ENCODE measurements around the gene EMC9. TPM values are rescaled to one million over a fixed set of nuclear protein-coding genes. Genes with fewer than 3 reads are reported as not detected.

Gene EMC9
- total and polyA plus RNA-seq, 2 donors (not counting 1 experiment from before 2014, with no cell fraction given) = 24.7 to 25.9 TPM

- no peaks in the 10 kb centered on the region for H3K27me3 Mint-ChIP-seq
- no peak overlapping the region for H3K9ac ChIP-seq (ENCODE audit: low read length)
- 100% methylated on average over 3 of the region's 4 CpGs for WGBS (ENCODE audit: insufficient coverage)
- no peaks in the 10 kb centered on the region for H3K27me3 ChIP-seq (replicated peaks in 1 of 4; ENCODE audit: control extremely low read depth in 1 of 4, control insufficient read depth in 3 of 4, insufficient read depth in 4 of 4, low read length in 3 of 4)
- ChIA-PET POLR2A (interaction anchor here (0.6 to 4.1 kb wide), 5 partner anchors 11 to 88 kb away, joined by 3 to 35 read pairs (median 6); partner anchors contain the start of genes DCAF11 and NRL), CTCF (interaction anchor here (0.7 to 12.1 kb wide), 18 partner anchors 11 to 461 kb away, joined by 3 to 292 read pairs (median 5); partner anchors contain the start of genes CARMIL3, DCAF11, IRF9 and NRL)
- H4K20me1 ChIP-seq (ENCODE audit: control insufficient read depth, insufficient read depth, low read length, poor library complexity, severe bottlenecking) = no peaks in the 10 kb centered on the region
- H3K27ac ChIP-seq (ENCODE audit: low read length in 2 of 2) = peak overlapping the region in 1 of 2 donors; percentile 95
- ATAC-seq (ENCODE audit: low read depth) = no peak
- no peak overlapping the region for H3K4me2 ChIP-seq (replicated peaks; ENCODE audit: low read depth, low read length, poor library complexity, severe bottlenecking)
- H3K36me3 ChIP-seq (replicated peaks in 1 of 2; ENCODE audit: control extremely low read depth in 1 of 2, control insufficient read depth in 1 of 2, extremely low read depth in 1 of 2, insufficient read depth in 2 of 2, low read length in 1 of 2) = peaks cover 0 to 5% of the 10 kb centered on the region in 2 experiments
- TF ChIP-seq EZH2 (IDR thresholded peaks at IDR 0.05; ENCODE audit: borderline replicate concordance, insufficient read depth, low read depth, low read length, poor library complexity, severe bottlenecking) = no peak
- TF ChIP-seq, protein P1, sequence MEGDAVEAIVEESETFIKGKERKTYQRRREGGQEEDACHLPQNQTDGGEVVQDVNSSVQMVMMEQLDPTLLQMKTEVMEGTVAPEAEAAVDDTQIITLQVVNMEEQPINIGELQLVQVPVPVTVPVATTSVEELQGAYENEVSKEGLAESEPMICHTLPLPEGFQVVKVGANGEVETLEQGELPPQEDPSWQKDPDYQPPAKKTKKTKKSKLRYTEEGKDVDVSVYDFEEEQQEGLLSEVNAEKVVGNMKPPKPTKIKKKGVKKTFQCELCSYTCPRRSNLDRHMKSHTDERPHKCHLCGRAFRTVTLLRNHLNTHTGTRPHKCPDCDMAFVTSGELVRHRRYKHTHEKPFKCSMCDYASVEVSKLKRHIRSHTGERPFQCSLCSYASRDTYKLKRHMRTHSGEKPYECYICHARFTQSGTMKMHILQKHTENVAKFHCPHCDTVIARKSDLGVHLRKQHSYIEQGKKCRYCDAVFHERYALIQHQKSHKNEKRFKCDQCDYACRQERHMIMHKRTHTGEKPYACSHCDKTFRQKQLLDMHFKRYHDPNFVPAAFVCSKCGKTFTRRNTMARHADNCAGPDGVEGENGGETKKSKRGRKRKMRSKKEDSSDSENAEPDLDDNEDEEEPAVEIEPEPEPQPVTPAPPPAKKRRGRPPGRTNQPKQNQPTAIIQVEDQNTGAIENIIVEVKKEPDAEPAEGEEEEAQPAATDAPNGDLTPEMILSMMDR (IDR thresholded peaks at IDR 0.05) = no peak
- intact Hi-C loops (cut with micrococcal nuclease) = loop anchor here (5.0 kb wide), 1 partner anchor 525 kb away; the partner anchor contains the start of gene AP1G2
- DNase-seq = peak; percentile 38
- no peaks in the 10 kb centered on the region for H3K9me3 Mint-ChIP-seq (ENCODE audit: insufficient read depth)
- H3K4me1 ChIP-seq (ENCODE audit: control insufficient read depth in 2 of 2, insufficient read depth in 2 of 2, low read length in 2 of 2) = peaks cover 5 to 35% of the 10 kb centered on the region in 2 donors
- H3K4me3 ChIP-seq (ENCODE audit: control extremely low read depth in 1 of 5, extremely low read depth in 1 of 5, insufficient read depth in 1 of 5, low read depth in 2 of 5, low read length in 4 of 5) = no peak overlapping the region
- H3K4me1 Mint-ChIP-seq = peaks cover 38% of the 10 kb centered on the region
- H3K9me3 ChIP-seq (ENCODE audit: control extremely low read depth in 1 of 3, control insufficient read depth in 2 of 3, insufficient read depth in 1 of 3, low read length in 2 of 3) = no peaks in the 10 kb centered on the region
- peak overlapping the region; percentile 92 for H3K27ac Mint-ChIP-seq
- peaks cover 30% of the 10 kb centered on the region for H3K79me2 ChIP-seq (ENCODE audit: control insufficient read depth, insufficient read depth, low read length)
- peak overlapping the region; percentile 95 for H3K4me3 Mint-ChIP-seq
- no peak overlapping the region for H2AFZ ChIP-seq (ENCODE audit: insufficient read depth, low read depth, low read length, poor library complexity, severe bottlenecking)
Measured at GRCh38 chr14:24092505-24093206, 48.7 kb downstream of the EMC9 start.

DNA sequence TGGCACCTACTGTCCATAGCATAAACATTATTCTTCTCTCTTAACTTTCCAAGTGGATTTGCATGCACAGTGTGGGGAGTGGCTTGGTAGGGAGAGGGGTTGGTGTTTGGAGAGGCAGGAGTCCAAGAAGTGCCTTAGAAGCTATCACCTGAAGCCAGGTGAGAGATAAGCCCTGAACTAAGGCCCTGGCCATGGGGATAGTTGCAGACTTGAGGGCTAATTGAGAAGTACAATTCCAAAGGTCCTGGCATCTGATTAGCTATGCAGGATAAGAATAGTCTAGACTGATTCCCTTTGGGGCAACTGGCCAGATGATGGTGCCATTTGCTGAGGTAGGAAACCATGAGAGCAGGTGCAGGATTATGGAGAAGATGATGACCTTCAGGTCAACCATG lies 49.3 kb downstream of the EMC9 start:
- H3K27ac Mint-ChIP-seq = peak overlapping the region; percentile 92
- H3K4me2 ChIP-seq (replicated peaks; ENCODE audit: low read depth, low read length, poor library complexity, severe bottlenecking) = no peak overlapping the region
- H3K79me2 ChIP-seq (ENCODE audit: control insufficient read depth, insufficient read depth, low read length) = peaks cover 30% of the 10 kb centered on the region
- H3K4me1 Mint-ChIP-seq = peaks cover 38% of the 10 kb centered on the region
- H3K4me1 ChIP-seq (ENCODE audit: control insufficient read depth in 2 of 2, insufficient read depth in 2 of 2, low read length in 2 of 2) = peaks cover 5 to 35% of the 10 kb centered on the region in 2 donors
- CTCF ChIA-PET = interaction anchor here (0.7 to 12.1 kb wide), 19 partner anchors 11 to 460 kb away, joined by 3 to 292 read pairs (median 4); partner anchors contain the start of genes CARMIL3, DCAF11, EMC9 and IRF9
- H3K9ac ChIP-seq (ENCODE audit: low read length) = no peak overlapping the region
- no peak for ATAC-seq (ENCODE audit: low read depth)
- no peak for TF ChIP-seq EZH2 (IDR thresholded peaks at IDR 0.05; ENCODE audit: borderline replicate concordance, insufficient read depth, low read depth, low read length, poor library complexity, severe bottlenecking)
- TF ChIP-seq, protein P1 (IDR thresholded peaks at IDR 0.05) = no peak
- H3K4me3 Mint-ChIP-seq = peak overlapping the region; percentile 95
- no peak overlapping the region for H3K4me3 ChIP-seq (ENCODE audit: control extremely low read depth in 1 of 5, extremely low read depth in 1 of 5, insufficient read depth in 1 of 5, low read depth in 2 of 5, low read length in 4 of 5)
- peak overlapping the region in 1 of 2 donors; percentile 95 for H3K27ac ChIP-seq (ENCODE audit: low read length in 2 of 2)
- intact Hi-C loops (cut with micrococcal nuclease) = loop anchor here (5.0 kb wide), 1 partner anchor 525 kb away; the partner anchor contains the start of gene AP1G2
- no peaks in the 10 kb centered on the region for H3K9me3 ChIP-seq (ENCODE audit: control extremely low read depth in 1 of 3, control insufficient read depth in 2 of 3, insufficient read depth in 1 of 3, low read length in 2 of 3)
- H3K36me3 ChIP-seq (replicated peaks in 1 of 2; ENCODE audit: control extremely low read depth in 1 of 2, control insufficient read depth in 1 of 2, extremely low read depth in 1 of 2, insufficient read depth in 2 of 2, low read length in 1 of 2) = peaks cover 0 to 5% of the 10 kb centered on the region in 2 experiments
- no peaks in the 10 kb centered on the region for H3K27me3 Mint-ChIP-seq
- no peak for DNase-seq
- H3K27me3 ChIP-seq (replicated peaks in 1 of 4; ENCODE audit: control extremely low read depth in 1 of 4, control insufficient read depth in 3 of 4, insufficient read depth in 4 of 4, low read length in 3 of 4) = no peaks in the 10 kb centered on the region
- H2AFZ ChIP-seq (ENCODE audit: insufficient read depth, low read depth, low read length, poor library complexity, severe bottlenecking) = no peak overlapping the region
- H3K9me3 Mint-ChIP-seq (ENCODE audit: insufficient read depth) = no peaks in the 10 kb centered on the region
- POLR2A ChIA-PET = interaction anchor here (0.6 to 2.8 kb wide), 2 partner anchors 11 to 18 kb away, joined by 3 to 9 read pairs; no protein-coding TSS in a partner anchor
- no peaks in the 10 kb centered on the region for H4K20me1 ChIP-seq (ENCODE audit: control insufficient read depth, insufficient read depth, low read length, poor library complexity, severe bottlenecking)
